Activated CD8-positive, alpha-beta memory T cell treated with anti-CD3 and anti-CD28 coated beads for 1 hour (primary cell): ENCODE data around the gene CCDC116.
"Not testable (repeated sequence)": the region's sequence is repeated elsewhere in the genome, so short reads cannot be mapped to it uniquely, and the experiment has no call there.

ENCODE experiments used
- DNase-seq, 2 donors: peaks; one replicate each; pipeline ENCODE4 v3.0.0-alpha.2; 2020; ENCODE audit warnings: low read depth in 1 of 2; ENCODE audit errors: extremely low read depth in 1 of 2

CCDC116 gene, protein sequence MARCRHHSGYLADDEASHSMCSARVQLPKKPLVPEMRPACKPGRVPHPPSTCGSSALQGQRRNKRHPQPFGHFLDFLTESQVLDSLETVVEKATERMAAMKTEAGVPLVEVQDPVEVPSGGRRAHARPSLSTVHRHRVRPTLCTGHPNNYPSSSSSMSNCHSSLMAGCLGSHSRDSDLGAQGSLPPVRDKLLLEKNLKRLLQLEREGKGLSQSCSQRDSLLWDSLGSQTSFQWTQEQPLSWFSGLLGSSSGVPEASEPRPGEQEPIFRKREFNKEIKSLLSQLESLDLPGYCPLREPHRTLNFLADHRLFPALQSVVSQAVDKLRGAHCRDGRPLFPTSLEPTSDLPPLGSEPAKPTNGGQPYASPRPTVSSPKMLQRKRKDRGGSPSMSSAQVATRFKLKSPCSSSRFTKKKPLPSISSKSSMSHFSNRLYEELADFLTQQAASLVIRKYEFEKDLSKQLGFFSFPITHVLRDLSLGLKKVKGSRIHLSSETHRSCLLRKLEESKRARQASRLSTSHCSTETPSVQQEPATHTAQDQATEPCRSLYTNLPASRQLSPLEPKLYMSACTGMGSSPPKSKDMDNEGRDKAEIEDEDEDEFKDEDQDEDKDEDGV

DNA sequence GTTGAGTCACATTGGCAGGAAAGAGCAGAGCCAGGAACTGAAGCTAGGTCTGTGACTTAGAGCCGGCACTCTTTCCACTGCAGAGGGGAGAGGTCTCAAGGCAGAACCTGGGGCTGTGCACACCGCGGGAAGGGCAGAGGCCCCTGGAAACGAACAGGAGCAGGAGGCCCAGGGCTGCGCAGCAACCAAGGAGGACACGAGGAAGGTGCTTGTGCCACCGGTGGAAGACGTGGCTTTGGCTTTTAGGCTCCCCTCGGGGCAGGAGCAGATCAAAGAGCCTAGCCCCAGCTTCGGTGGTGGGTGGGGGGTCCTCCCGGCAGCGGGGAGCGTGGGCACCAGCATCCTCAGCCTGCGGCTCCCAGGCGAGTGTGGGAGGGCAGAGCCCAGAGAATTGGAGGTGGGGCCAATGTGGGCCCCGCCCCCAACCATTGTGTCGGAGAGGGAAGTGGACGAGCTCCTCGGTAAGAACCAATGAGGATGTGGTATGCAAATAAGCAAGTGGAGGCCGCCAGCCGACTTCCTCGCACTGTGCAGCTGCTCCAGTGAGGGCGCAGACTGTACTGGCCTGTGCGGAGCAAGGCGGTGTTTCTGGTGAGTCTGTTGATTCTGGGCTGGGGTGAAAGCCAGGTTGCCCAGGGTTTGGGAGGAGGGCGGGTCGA, at the start of gene CCDC116:
CCDC116 (plus strand) TSS at position 524 of the 659 bp plus-strand sequence. CDS start 422 bp downstream, outside the sequence.
- DNase-seq: peak in 1 of 2 donors; percentile 40

DNA sequence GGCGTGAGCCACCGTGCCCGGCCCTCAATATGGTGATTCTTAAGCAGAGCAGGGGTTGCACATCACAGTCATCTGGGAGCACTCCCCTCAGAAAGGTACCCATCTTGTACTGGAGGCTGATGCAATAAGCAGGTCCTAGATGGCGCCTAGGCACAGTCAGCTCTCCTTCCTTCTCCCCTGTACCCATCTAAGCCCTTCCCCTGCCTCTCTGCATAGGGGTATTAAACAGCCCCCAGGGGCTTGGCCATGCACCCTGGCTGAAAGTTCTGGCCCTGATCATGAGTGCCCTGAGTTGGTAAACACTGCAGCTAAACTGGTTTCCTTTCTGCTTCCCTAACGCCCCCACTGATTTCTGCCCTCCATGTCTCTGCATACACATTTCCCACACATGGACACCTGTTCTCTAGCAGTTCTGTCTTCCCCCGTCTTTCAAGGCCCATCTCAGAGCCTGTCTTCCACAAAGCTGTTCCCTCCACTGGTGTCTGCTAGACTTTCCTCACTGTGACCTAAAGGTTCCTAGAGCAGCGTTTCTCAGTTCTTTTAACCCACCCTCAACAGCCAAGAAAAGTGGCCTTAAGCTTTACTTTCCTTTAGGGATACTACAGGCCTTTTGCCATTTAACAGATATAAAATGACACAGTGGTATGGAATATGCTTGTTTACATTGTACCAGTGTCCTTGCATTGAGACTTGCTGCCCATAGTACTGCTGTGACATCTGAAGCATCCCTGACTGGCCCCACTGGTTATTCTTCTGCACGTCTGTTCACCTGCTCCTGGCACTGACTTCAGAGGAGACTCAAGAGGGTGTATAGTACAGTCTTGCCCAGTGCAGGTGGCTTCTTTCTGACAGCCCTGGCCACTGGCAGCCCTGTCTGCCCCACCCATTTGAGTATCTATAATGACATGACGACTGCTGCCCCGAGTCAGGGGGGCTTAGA, 49.5 kb upstream of the CCDC116 start:
- no peak for DNase-seq

DNA sequence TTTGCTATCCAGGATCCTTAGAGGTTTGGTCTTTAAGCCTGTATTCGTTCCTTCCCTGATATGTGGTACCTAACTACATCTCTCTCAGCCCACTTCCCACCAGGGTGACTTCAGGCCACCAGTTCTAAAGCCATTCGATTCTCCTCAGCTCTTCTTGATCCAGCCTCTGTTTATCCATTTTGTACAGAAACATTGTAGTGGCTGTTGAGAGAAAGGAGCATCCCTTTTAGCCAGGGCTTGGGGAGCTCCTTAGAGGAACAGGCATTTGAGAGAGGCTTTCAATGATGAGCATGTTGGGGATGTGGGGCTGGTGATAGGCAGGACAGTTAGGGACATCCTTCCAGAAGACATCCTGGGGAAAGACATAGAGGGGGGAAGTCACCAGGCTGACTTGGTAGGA, 47.2 kb upstream of the CCDC116 start:
- DNase-seq: no peak

DNA sequence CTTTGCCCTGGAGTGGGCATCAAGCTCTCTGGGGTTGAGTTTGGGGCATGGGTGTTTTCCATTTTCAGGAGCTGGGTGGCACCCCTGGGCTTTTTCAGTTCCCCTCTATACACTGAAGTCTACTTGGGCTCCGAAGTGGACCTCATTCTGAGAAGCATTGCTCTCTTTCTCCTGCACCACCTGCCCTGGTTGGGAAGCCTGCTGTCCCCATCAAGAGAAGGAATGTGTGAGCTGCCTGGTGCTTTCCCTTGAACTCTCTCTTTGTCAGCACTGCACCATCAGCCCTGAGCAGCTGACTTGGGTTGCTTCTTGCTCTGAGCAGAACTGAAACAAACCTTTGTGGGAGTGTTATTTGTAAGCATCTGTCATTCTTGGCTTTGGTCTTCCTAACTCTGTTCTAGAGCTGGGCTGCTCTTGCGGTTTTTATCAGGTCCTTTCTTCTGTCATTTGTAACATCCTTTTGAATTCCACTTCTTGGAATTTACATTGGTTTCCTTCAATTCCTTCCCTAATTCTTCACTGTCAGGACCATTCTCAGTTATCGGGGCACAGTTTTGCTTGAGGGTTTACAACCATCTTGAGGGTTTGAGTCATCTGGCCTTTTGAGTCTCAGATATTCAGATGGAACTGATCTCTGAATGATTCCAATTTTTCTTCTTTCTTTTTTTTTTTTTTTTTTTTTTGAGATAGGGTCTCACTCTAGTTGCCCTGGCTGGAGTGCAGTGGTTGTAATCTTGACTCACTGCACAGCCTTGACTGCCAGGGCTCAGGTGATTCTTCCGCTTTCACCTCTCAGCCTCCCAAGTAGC, 44.6 kb upstream of the CCDC116 start:
- DNase-seq: no peak

DNA sequence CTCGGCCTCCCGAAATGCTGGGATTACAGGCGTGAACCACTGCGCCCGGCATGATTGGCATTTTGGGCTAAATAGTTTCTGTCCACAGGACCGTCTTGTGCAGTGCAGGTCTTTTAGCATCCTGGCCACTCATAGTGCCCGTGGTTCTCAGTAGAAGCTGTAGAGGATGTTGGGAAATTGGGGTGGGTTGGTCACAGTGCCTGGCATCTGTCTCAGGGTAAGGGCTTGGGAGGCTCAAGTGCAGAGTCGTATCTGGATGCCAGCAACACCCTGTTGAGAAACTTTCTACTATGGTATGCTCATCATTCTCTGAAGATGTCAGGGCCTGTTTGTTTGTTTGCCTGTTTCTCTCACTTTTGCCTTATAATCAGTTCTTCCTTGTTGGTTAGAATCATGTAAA, 43.2 kb upstream of the CCDC116 start:
- DNase-seq: no peak

DNA sequence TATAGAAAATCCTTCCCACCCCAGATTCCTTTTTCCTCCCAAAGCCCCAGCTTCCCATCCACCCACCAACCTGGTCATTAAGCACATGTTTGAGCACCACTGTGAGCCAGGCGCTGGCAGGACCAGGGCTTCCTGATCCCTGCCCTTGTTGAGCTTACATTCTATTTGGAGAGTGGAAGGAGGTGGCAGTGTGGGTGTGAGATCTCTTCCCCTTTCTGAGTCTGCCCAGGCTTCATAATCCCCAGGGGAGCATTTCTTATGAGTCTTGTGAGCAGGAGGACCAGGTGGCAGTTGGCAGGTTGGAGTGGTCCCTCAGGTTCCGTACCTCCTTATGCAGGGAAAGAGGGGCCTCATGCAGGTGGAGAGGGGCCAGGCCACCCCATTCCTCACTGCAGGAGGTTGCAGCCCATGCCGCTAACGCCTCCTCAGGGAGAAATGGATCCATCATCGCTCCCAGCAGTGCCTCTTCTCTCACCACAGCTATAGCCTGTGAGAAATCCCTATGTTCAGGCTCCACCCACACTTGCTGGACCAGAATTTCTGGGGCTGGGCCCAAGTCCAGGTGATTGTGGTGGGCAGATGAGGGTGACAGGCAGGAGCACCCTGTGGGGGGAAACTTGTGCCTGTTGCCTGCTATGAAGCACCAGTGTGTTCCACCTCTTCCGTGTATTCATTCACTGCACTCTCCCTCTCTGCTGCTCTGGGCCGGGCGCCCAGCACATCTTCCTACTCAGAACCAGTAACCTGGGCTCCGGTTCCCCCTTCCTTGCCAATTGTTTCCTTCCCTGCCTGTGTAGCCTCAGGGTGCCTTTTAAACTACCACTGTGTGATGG, 41.5 kb upstream of the CCDC116 start:
- no peak for DNase-seq

DNA sequence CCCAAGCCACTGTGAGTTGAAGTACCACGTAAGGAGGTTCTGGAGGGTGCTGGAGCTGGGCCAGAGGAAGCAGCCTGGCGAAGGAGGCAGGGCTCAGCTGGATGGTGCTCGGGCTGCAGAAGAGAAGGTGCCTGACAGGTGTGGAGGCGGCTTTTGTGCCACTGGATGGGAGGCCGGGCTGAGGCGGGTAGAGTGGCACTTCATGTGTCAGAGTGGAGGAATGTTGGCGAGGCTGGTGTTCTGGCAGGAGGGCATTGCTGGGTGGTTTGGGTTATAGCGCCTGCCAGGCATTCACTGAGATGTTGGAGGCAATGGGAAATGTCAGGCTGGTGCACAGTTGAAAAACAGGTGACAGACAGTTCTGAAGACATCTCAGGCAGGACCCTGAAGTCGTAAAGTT, 40.9 kb upstream of the CCDC116 start:
- DNase-seq: no peak

DNA sequence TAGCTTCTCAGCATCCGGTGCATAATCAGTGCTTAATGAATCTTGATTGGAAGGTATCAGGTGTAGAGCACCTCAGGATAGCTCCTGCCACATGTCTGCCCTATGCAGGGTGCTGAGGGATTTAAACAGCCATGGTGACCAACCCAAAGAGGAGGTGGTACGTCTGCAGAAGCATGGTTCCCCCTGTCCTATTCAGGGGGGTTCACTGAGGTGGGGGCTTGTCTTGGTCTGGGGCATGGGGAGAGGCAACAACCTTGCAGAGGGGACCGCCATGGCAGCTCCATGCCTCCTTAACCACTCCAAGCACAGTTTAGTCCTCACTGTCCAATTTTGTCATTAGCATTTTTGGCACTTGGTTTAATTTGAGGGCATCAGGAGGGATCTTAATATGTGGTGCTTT, 40.1 kb upstream of the CCDC116 start:
- no peak for DNase-seq

DNA sequence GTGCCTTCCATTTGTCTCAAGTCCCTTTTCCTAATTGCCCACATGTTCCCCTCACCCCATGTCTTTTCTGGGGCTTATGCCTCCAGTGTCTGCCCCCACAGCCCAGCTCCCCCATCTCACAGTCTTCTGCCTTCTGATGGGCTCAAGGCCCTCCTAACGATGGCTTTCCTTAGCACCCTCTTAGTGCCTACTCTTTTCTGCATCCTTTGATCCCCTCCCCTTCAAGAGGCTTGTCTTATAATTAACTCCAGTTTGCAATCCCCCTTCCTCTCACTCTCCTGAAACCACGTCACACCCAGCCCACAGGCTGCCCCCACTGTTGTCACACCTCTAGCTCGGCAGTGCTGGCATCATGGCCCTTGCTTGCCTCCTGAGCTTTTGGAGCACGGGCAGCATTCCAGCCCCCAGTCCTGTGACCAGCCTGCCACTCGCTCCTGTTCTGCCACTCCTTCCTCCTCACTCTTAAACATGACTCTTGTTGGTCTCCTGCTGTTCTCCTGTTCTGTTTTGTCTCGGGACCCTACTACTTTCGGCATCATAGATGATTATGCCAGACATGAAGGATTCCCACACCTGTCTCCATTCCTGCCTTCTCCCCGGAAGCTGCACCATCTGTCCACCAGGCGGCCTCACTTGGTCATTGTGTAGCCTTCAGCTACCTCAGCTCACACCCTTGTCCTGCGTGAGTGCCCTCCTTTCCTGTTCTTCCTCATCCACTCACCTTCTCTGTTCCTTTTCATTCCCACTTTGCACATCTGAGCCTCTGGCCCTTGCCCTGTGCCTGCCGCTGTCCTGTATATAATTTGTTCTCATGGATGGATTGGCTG, 38.9 kb upstream of the CCDC116 start:
- no peak for DNase-seq

DNA sequence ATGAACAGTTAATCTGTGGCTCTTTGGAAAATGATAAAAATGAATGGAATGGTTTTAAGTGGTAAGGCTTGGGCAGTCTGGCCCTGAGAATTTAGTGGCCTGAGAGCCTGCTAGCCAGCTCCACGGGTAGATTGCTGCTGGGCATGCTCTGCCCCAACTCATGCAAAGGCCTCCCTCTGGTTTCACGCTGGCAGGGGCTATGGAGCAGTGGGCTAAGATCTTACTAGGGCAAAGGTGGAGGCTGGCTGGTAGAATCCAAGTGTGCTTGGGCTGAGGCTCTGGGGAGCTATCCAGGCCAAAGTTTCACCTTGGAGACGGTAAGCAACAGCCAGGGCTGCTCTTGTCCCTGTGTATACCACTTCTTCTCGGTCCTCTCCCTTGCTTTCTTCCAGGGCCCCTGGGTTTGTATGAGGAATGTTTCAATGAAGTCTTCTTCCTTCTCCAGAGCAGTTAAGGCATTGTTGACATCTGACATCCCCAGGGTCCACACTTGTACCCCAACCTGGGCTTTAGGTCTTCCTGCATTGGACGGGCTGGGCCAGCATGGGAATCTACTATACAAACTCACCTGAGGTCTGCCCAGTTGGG, 37.6 kb upstream of the CCDC116 start:
- DNase-seq: no peak

DNA sequence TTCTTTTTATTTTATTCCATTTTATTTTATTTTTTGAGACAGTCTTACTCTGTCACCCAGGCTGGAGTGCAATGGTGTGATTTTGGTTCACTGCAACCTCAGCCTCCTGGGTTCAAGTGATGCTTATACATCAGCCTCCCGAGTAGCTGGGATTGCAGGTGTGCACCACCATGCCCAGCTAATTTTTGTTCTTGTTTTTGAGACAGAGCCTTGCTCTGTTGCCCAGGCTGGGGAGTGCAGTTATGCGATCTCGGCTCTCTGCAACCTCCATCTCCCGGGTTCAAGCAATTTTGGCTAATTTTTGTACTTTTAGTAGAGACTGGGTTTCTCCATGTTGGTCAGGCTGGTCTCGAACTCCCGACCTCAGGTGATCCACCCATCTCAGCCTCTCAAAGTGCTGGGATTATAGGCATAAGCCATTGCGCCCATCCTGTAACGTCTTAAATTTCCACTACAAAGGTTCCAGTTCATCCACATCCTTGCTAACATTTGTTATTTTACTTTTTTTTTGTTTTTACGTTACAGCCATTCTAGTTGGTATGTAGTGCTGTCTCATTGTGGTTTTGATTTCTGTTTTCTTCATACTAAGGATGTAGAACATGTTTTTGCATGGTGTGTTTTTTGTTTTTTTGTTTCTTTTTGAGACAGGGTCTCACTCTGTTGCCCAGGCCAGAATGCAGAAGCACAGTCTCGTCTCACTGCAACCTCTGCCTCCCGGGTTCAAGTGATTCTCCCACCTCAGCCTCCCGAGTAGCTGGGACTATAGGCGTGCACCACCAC, 36.0 kb upstream of the CCDC116 start:
- not testable (repeated sequence) for DNase-seq

DNA sequence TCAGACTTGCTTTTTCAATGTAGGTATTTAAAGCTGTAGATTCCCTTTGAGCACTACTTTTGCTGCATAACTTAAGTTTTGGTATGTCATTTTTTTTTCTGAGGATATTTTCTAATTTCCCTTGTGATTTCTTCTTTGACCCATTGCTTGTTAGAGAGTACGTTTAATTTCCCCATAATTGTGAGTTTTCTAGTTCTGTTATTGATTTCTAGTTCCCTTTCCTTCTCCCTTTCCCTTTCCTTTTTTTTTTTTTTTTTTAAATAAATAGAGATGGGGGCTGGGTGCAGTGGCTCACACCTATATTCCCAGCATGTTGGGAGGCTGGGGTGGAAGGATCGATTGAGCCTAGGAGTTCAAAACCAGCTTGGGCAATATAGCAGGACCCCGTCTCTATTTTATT, 34.3 kb upstream of the CCDC116 start:
- no peak for DNase-seq

DNA sequence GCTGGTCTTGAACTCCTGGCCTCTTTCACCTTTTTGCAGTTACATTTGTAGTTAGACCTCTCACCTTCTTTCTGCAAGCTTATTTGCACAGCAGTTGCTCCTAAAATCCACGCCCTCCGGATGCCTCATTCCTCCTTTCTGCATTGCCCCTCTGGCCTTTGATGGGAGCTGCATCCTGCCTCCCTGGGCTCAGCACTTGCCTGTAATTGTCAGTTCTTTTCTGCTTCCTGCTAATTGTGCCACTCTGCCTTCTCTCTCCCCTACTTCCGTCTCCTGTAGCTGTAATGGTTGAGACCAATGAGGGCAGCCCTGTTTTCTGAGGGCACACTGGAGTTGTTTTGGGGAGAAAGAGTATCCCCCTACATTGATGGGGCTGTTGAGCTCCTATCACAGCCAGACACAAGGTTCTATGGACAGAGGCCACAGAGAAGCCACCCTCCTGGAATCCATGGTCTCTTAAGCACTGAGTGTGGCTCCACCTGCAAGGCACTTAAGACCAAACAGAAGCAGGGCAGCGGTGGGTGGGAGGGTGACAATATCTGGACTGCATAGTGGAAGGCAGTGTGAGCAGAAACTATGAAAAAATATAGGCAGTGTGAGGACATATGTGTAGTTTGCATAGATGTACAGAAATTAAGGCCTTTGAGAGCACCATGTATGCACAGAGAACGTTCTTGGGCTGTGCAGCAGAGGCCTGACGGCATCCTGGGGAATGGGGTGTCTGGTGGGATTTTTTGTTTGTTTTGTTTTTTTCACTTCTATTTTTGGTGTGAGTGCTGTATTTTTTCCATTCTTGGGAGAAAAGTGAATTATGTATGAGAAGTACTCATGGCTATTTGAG, 33.3 kb upstream of the CCDC116 start:
- no peak for DNase-seq

DNA sequence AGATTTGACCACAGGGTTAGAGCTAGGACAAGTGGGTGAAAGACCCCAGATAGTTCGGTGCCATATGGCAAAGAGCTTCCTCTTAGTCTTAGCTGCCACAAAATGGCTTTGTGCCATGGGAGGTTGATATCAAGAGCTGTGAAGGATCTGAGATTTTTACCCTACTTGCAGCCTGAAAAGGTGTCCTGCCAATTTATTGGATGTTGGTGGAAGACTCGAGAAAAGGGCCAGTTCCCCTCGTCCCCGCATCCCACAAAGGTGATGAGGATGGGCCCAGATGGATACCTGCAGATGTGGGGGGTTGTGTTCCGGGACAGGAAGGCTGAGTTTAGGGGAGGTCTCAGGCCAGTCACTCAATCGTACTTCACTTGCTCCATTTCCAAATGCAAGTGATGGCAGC, 30.0 kb upstream of the CCDC116 start:
- no peak for DNase-seq

DNA sequence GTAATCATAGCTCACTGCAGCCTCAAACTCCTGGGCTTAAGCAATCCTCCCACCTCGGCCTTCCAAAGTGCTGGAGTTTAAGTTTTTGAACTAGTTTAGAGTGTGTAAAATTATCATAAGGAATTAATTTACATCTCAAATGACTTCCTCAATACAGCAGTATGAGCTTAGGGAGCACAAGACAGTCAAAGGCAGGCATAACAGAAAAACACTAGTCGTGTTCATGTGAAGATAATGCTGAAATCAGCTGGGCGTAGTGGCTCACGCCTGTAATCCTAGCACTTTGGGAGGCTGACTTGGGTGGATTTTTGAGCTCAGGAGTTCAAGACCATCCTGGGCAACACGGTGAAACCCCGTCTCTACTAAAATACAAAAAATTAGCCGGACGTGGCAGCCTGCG, 28.6 kb upstream of the CCDC116 start:
- no peak for DNase-seq

DNA sequence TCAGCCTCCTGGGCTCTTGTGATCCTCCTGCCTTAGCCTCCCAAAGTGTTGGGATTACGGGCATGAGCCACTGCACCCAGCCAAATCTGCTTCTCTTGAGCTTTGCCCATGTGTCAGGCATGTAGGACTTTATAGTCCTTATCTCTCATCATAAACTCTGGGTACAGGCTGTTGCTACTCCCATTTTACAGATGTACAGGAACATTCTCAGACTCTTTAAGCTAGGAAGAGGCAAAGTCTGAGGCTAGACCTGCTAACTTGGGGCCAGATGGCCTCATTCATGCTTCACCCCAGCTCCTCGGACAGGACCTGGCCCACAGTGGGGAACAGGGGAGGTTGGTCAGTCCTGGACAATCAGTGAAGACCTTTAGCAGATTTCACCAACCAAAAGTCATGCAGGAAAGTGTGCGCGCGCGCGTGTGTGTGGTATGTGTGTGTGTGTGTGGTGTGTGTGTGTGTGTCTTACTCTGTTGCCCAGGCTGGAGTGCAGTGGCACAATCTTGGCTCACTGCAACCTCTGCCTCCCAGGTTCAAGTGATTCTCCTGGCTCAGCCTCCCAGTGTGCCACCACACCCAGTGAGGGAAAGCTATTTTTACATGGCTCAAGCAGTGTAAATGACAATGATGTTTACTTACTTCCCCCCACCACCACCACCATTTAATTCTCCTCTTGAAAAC, 26.5 kb upstream of the CCDC116 start:
- no peak for DNase-seq
